GM19372 (cell line): Measurements from ENCODE around the gene GPC3.
"Not testable (repeated sequence)": the region's sequence is repeated elsewhere in the genome, so short reads cannot be mapped to it uniquely, and the experiment has no call there.

Source experiments
- ATAC-seq: cut with Tn5 transposase; IDR thresholded peaks from one replicate; pipeline ENCODE4 v1.9.1; 2021; ENCODE audit warnings: mild to moderate bottlenecking, low read depth, moderate library complexity; ENCODE audit not compliant: unreplicated experiment

GPC3 gene

DNA sequence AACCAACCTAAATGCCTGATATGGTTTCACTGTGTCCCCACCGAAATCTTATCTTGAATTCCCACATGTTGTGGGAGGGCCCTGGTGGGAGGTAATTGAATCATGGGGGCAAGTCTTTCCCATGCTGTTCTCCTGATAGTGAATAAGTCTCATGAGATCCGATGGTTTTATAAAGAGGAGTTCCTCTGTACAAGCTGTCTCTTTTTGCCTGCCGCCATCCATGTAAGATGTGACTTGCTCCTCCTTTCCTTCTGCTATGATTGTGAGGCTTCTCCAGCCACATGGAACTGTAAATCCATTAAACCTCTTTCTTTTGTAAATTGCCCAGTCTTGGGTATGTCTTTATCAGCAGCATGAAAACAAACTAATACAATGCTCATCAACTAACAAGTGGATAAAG, 265.1 kb downstream of the GPC3 start:
- not testable (repeated sequence) for ATAC-seq

GRCh38 chrX:133715715-133716114, 269.7 kb downstream of the GPC3 start:
- ATAC-seq = no peak

- no peak for ATAC-seq
Observed at GRCh38 chrX:133709501-133709900, 275.9 kb downstream of the GPC3 start.

GRCh38 chrX:133706890-133707289, 278.5 kb downstream of the GPC3 start:
- ATAC-seq = no peak

GRCh38 chrX:133702230-133702629, 283.2 kb downstream of the GPC3 start:
- no peak for ATAC-seq

GRCh38 chrX:133699023-133699728, 286.2 kb downstream of the GPC3 start:
- ATAC-seq = no peak

- no peak for ATAC-seq
Observed at GRCh38 chrX:133698298-133698697, 287.1 kb downstream of the GPC3 start.

DNA sequence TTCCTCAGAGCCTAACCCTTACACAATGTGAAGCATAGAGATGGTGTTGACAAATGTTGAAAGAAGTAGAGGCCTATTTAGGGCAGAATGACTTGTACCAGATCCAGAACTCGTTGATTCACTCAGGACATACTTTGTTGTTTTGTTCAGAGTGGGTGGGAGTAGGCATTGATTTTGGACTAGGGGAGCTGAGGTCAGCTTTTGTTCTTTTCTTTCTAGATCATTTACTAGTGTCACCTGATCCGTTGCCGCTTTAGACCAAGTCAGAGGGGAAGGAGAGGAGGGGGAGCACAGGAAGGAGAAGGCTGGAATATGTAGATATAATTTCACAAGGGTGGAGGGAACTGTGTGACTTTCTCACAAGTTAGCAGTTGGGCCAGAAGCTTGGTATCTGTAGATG, 287.7 kb downstream of the GPC3 start:
- no peak for ATAC-seq

- ATAC-seq = no peak
Observed at GRCh38 chrX:133689997-133690599, 295.3 kb downstream of the GPC3 start.

DNA sequence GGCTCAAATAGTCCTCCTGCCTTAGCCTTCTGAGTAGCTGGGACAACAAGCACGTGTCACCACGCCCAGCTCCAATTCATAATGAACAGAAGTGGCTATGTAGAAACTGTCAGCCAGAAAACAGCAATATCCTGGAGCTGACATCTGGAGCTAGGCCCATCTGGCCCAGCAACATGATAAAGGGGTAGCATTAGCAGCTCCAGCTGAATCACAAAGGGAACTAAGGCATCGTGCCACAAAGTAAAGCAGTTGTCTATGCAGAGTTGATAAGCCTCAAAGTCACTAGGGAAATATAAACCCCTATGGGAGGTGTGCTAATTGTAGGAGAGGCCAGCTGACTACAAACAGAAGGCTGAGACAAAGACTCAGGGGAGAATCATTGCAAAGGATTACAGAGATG, 299.6 kb downstream of the GPC3 start:
- ATAC-seq = no peak

DNA sequence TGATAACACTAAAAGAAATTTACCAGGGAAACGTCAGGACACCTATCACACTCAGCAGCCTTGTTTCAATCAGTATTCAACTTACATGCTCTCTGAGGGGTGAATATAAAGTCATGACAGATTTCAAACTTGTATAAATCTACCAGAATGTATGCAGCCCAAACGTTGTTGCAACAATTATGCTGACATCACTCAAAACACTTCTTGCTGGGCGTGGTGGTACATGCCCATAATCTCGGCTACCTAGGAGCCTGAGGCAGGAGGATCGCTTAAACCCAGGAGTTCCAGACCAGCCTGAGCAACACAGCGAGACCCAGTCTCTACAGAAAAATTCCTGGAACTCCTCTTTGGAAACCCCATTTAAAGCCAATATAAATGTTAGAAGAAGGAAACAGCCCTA, 303.5 kb downstream of the GPC3 start:
- ATAC-seq = no peak

GRCh38 chrX:133681421-133681820, 304.0 kb downstream of the GPC3 start:
- ATAC-seq = no peak

DNA sequence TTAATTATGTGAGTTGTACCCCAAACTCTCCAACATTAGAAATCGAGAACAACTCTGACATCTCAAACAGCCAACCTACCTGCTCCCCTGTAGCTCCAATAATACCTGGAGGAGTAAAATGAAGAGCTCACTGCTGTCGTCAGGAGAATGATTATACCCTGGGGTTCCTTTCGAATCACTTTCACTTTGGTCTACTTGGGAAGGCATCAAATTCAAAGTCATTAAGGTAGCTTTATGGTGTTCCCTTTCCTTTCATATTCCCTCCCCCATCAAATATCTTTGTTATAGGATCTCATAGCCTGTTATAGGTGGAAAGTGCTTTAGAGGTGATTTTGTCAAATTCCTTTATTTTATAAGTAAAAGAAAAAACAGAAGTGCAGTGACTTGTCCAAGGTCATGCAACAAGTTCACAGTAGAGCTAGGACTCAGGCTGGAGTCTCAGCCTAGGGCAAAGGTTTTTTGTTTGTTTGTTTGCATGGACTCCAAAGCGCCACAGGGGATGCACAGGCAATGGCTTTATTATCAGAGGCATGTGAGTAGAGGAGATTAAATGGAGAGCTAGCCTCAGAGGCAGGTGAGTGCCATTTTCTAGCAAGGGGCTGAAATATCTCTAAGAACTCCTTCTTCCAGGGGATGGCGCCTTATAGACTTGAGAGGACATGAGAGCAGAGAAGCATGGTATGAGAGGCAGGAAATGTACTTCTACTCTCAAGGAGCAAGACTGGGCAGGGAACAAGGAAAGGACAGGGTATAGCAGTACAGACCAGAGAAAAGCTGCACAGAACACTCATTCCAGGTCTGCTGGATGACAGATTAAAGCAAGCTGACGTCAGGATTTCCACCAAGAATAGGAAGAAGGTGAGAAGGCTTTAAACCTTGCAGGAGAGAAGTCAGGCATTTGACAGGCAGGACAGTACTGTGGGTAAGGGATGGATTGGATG, 308.0 kb downstream of the GPC3 start:
- ATAC-seq = no peak

DNA sequence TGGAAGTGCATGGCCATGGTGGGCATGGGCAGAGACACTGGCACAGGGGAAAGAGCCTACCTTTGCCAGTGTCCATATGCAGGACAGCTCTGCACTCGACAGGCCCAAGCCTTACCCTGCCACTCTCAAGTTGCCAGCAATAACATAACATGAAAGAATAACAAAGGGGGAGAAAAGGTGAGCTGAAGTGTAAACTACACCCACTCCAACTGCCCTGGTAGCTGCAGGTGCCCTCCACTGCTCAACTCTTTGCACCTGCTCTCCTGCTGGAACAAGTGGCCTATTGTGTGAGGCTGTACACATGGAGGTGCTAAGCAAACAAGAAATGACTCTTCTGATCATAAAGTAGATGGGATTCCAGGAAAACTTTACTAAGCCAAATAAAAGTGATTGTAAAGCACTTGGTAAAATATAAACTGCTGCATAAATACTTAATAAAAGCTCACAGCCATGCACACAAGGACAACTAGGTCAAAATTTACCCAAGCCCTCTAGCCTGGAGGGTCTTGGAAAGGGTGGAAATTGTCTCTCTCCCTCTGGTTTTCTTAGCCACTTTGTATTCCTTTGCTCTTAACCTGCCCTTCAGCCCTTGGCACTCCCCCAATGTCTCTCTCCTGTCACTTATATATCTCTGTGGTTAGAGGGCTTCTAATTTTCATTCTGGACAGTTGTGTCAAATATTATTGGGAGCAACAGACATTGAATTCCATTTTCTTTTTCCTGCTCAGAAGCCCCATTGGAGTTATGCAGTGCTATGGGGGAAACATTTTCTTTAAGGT, 308.9 kb downstream of the GPC3 start:
- no peak for ATAC-seq

DNA sequence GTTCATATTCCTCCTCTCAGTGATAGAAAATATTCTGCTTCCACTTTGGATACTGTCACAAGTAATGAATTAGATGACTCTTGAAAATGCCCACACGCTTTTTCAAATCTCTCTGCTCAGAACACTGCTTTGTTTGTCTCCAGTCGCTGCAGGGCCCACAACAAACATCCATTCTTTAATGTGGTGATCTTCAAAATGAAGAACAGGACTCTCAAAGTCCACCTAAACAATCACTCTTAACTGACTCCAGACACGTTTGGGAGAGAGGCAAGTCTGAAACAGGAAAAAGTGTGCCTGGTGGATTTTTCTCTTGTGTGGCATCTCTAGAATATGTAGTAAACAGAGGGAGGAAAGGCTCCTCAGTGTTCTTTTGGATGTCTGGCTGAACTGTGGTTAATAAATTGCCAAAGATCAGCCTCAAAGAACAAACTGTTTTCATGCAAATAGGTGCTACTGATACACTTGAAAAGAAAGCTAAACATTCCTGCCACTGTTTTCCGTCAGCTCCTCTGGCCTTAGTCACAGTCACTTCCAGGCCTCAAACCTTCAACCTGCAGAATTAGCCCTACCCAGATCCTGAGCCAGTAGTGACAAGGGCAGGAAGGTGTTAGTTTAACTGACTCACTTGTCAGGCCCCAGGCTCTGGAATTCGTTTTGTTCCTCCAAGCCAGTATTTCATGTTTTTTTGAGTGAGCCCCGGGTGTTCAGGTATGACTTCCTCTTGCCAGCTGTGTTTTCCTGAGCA, 310.5 kb downstream of the GPC3 start:
- no peak for ATAC-seq

DNA sequence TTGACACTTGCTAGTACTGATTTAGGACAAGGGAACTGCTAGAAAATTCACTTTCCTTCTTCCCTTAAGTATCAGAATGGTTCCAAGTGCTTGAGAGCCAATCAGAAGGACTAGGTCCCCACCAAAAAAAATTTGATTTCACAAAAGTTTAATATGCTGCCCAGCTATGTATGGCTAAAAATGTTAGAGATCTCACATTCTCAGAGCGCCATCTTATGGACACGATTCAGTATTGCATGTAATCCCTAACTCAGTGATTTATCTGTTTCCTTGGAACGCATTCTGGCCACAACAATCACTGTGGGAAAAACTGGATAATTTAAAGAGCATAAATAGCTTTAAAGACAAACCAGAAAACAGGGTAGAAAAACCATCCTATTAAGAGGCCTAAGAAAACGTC, 315.0 kb downstream of the GPC3 start:
- ATAC-seq = no peak

DNA sequence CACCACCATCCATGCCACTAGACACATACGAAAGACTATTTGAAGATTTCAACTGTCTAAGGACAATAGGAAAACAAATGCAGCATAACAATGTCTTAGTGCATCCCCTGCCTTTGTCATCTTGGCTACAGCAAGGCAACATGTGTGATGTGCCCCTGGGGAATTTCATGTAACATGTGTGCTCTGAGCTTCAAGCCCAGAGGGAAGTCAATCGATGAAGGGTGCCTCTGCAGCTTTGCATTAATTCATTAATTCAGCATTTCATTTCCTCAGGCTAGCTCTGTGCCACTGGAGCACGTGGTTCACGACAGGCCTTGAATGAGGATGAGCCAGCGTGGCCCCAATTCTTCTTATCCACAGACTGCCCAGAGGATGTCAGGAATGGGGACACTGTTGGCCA, 316.2 kb downstream of the GPC3 start:
- no peak for ATAC-seq

DNA sequence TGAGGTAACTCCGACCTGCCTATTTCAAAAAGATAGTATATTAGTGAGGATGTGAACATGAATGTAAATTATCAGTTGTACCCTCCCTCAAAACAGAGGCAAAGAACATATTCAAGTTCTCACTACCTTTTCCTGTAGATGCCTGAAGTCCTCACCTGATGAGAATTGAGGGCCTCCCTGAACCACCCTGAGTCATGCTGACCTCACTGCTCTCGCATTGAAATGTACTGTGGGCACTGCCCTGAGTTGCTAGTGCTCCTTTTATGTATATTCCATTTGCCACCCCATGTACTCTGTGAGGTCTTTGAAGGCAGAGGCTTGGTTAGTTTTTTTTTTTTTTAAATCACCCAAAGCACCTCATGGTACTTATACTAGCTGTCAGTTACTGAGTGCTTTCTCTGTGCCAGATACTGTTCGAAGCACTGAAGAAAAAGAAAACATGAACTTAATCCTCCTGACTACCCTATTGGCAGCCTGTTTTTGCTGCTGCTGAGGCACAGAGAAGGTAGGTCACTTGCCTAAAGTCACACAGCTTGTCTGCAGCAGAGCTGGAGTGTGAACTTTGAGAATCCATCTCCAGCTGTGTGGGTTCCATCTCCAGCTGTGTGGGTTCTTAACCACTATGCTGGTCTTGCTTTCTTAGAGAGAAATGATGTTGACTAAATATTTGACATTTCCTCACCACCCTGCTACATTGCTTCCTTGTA, 317.0 kb downstream of the GPC3 start:
- ATAC-seq = no peak

DNA sequence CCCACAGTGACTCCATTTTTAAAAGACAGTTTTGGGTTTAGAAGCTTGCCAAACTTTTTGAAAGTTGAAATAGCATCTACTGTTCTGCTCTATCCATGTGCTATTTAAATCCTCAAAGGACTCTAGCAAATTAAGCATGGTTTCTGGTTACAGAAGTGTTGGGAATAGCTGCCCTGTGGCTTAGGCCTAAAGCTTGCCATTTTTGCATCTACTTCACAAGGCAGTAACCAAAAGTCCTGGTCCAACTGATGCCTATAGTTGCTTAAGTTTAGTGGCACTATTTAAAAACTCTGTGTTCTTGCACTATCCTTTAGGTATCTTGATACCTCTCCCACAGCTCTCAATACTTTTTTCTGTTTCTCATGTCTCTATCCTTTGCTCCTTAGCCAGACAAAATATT, 319.1 kb downstream of the GPC3 start:
- ATAC-seq = no peak
